ENCODE results near the gene CATSPERZ. TPM values are rescaled to one million over a fixed set of nuclear protein-coding genes. Genes with fewer than 3 reads are reported as not detected.

Gene CATSPERZ
- total and polyA plus RNA-seq, 2 donors from 2014 or later, result not detected

DNA sequence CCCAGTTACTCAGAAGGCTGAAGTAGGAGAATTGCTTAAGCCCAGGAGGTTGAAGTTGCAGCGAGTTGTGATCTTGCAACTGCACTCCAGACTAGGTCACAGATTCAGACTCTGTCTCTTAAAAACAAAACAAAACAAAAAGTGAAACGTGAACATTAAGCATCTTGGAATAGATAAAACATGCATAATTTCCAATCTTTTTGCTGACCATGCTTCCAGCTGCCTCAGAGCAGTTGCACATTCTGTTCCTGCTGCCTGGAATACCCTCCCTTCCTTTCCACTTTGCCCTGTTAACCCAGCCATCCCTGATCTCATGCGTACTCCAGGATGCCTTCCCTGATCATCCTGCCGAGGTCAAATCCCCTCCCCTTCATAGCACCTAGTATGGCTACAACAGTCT lies 39.1 kb downstream of the CATSPERZ start:
- FAIRE-seq, result no peak
- Histone ChIP-seq H3K9me3 (ENCODE audit: control insufficient read depth in 2 of 3, insufficient read depth in 1 of 3, low read length in 3 of 3) (no peaks in the 10 kb centered on the region), H3K36me3 (ENCODE audit: control insufficient read depth in 2 of 3, insufficient read depth in 3 of 3, low read length in 3 of 3) (no peaks in the 10 kb centered on the region), H3K4me3 (ENCODE audit: low read length in 3 of 3) (no peak overlapping the region), H3K4me1 (ENCODE audit: control insufficient read depth in 2 of 3, insufficient read depth in 2 of 3, low read depth in 1 of 3, low read length in 3 of 3) (peaks cover 0 to 5% (median 4%) of the 10 kb centered on the region in 3 donors), H3K27ac (ENCODE audit: low read depth in 2 of 2, low read length in 2 of 2) (no peak overlapping the region), H3K9ac (ENCODE audit: low read length in 3 of 3) (no peak overlapping the region), H3K27me3 (ENCODE audit: control insufficient read depth, insufficient read depth, low read length) (no peaks in the 10 kb centered on the region)
- DNase-seq, result no peak
- TF ChIP-seq, protein P1, sequence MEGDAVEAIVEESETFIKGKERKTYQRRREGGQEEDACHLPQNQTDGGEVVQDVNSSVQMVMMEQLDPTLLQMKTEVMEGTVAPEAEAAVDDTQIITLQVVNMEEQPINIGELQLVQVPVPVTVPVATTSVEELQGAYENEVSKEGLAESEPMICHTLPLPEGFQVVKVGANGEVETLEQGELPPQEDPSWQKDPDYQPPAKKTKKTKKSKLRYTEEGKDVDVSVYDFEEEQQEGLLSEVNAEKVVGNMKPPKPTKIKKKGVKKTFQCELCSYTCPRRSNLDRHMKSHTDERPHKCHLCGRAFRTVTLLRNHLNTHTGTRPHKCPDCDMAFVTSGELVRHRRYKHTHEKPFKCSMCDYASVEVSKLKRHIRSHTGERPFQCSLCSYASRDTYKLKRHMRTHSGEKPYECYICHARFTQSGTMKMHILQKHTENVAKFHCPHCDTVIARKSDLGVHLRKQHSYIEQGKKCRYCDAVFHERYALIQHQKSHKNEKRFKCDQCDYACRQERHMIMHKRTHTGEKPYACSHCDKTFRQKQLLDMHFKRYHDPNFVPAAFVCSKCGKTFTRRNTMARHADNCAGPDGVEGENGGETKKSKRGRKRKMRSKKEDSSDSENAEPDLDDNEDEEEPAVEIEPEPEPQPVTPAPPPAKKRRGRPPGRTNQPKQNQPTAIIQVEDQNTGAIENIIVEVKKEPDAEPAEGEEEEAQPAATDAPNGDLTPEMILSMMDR (IDR thresholded peaks at IDR 0.05; ENCODE audit: borderline replicate concordance, extremely low read depth, insufficient read depth), result no peak
- intact Hi-C loops (cut with DNase I), result no loop called here

DNA sequence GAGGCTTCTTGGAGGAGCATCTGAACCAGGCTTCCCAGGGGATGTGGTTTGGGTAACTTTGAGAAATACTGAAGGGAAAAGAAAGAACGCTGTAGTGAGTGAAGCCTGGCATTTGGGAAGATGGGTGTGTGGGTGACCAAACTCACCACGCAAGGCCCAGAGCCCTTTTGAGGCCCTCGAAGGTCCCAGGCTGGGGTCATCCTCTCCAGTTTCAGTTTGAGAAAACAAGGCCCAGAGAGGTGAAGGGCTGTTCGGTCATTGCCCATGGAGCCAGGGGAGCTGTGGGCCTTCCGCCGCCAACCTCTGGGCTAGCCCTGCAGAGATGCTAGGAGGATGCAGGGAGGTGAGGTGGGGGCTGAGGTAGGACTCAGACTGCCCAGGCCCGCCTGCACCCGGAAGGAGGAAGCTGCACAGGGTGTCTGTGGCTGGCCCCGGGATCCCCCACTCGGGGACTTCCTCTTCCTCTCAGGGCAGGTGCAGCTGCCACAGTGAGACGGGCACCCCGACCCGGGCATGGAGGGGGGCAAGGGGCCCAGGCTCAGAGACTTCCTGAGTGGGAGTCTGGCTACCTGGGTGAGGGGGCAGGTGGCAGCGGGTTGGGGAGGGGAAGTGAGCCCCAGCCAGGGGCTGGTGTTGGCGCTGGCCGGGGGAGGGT lies 39.7 kb downstream of the CATSPERZ start, which contains the start of gene CCDC88B:
CCDC88B (plus strand) TSS at position 451 of the 655 bp plus-strand sequence; CDS start at position 514, 63 bp downstream.
- H3K4me1 ChIP-seq (ENCODE audit: control insufficient read depth in 2 of 3, insufficient read depth in 2 of 3, low read depth in 1 of 3, low read length in 3 of 3), result peaks cover 0 to 5% (median 4%) of the 10 kb centered on the region in 3 donors
- TF ChIP-seq, protein P1 (IDR thresholded peaks at IDR 0.05; ENCODE audit: borderline replicate concordance, extremely low read depth, insufficient read depth), result no peak
- peak in 1 of 5 donors; percentile 90 for DNase-seq
- H3K27ac ChIP-seq (ENCODE audit: low read depth in 2 of 2, low read length in 2 of 2), result no peak within 1 kb of the TSS
- no peaks in the 10 kb centered on the region for H3K27me3 ChIP-seq (ENCODE audit: control insufficient read depth, insufficient read depth, low read length)
- H3K9me3 ChIP-seq (ENCODE audit: control insufficient read depth in 2 of 3, insufficient read depth in 1 of 3, low read length in 3 of 3), result no peaks in the 10 kb centered on the region
- intact Hi-C loops (cut with DNase I), result no loop called here
- H3K36me3 ChIP-seq (ENCODE audit: control insufficient read depth in 2 of 3, insufficient read depth in 3 of 3, low read length in 3 of 3), result no peaks in the 10 kb centered on the region
- no peak within 1 kb of the TSS for H3K4me3 ChIP-seq (ENCODE audit: low read length in 3 of 3)
- FAIRE-seq, result no peak
- H3K9ac ChIP-seq (ENCODE audit: low read length in 3 of 3), result no peak within 1 kb of the TSS

DNA sequence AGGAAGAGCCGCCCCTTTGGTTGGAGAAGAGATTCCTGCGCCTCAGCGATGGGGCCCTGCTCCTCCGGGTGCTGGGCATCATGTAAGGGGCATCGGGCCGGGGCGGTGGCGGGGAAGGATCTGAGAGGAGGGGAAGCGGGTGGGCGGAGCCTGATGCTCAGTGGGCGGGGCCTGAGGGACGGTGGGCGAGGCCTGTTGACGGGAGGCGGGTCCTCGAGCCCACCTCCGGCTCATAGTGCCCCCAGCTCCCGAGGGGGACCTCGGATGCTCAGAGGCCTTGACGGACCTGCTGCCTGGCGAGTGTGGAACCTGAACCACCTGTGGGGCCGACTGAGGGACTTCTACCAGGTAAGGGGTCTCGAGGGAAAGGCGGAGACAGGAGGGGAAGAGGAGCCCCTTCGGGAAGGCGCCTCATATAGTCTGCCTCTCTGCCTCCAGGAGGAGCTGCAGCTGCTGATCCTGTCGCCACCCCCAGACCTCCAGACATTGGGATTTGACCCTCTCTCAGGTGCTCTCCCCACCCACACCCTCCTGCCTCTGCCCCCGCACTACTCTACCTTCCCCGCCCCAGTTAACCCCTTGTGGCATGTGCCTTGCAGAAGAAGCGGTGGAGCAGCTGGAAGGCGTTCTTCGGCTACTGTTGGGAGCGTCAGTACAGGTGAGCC lies 40.6 kb downstream of the CATSPERZ start:
- H3K36me3 ChIP-seq (ENCODE audit: control insufficient read depth in 2 of 3, insufficient read depth in 3 of 3, low read length in 3 of 3), result no peaks in the 10 kb centered on the region
- intact Hi-C loops (cut with DNase I), result no loop called here
- TF ChIP-seq, protein P1 (IDR thresholded peaks at IDR 0.05; ENCODE audit: borderline replicate concordance, extremely low read depth, insufficient read depth), result no peak
- peaks cover 0 to 5% (median 4%) of the 10 kb centered on the region in 3 donors for H3K4me1 ChIP-seq (ENCODE audit: control insufficient read depth in 2 of 3, insufficient read depth in 2 of 3, low read depth in 1 of 3, low read length in 3 of 3)
- no peaks in the 10 kb centered on the region for H3K27me3 ChIP-seq (ENCODE audit: control insufficient read depth, insufficient read depth, low read length)
- FAIRE-seq (no peak), DNase-seq (peak in 3 of 5 donors; percentile 49 to 85 (median 84))
- no peaks in the 10 kb centered on the region for H3K9me3 ChIP-seq (ENCODE audit: control insufficient read depth in 2 of 3, insufficient read depth in 1 of 3, low read length in 3 of 3)
- no peak overlapping the region for H3K27ac ChIP-seq (ENCODE audit: low read depth in 2 of 2, low read length in 2 of 2)
- no peak overlapping the region for H3K4me3 ChIP-seq (ENCODE audit: low read length in 3 of 3)
- no peak overlapping the region for H3K9ac ChIP-seq (ENCODE audit: low read length in 3 of 3)

All from kidney (tissue), 14 donors.